Thyroid gland (tissue), 4 donors: ENCODE measurements around the gene SCN2B. TPM values are rescaled to one million over a fixed set of nuclear protein-coding genes. Genes with fewer than 3 reads are reported as not detected.
A peak's percentile ranks its signal among the peaks of the same experiment; 100 is the strongest.
"Not testable (repeated sequence)": the region's sequence is repeated elsewhere in the genome, so short reads cannot be mapped to it uniquely, and the experiment has no call there.

Experiments
- DNase-seq, 2 donors: peaks; one replicate each; pipeline ENCODE4 v3.0.0-alpha.2; 2019
- H3K27ac ChIP-seq, 3 donors: fragments of 200-600 bp; sonication (generic); 1 replicate in 2 of 3; 2 replicates in 1 of 3; pipeline ENCODE4 v1.5.1; 2016 to 2019; ENCODE audit warnings: mild to moderate bottlenecking in 1 of 3, moderate library complexity in 1 of 3
- H3K27me3 ChIP-seq: fragments of 200-600 bp; sonication (generic); one replicate; pipeline ENCODE4 v1.5.1; 2019
- H3K36me3 ChIP-seq, 2 donors: fragments of 200-600 bp; sonication (generic); one replicate each; pipeline ENCODE4 v1.5.1; 2016 to 2019
- H3K4me1 ChIP-seq, 2 donors: fragments of 200-600 bp; sonication (generic); one replicate each; pipeline ENCODE4 v1.5.1; 2017 to 2019
- H3K4me3 ChIP-seq, 3 donors: fragments of 200-600 bp; sonication (generic); replicated peaks in 1 of 3; 1 replicate in 2 of 3; 2 replicates in 1 of 3; pipeline ENCODE4 v1.5.1; 2016; ENCODE audit warnings: mild to moderate bottlenecking in 1 of 3
- H3K9me3 ChIP-seq: fragments of 200-600 bp; sonication (generic); one replicate; pipeline ENCODE4 v1.5.1; 2017
- POLR2A ChIP-seq, 2 donors: fragments of 450-650 bp; IDR thresholded peaks; one replicate each; pipeline ENCODE4 v1.6.1; 2017; ENCODE audit warnings: antibody characterized with exemption in 2 of 2, mild to moderate bottlenecking in 2 of 2, moderate library complexity in 1 of 2
- WGBS, 2 donors: methylation state at CpG; one replicate each; pipeline ENCODE4 v1.1.5; 2017; 5-methylcytosine and 5-hydroxymethylcytosine counted together
- intact Hi-C: fragments of 100-400 bp; cut with DNase I; formaldehyde crosslinking; loops from one replicate; pipeline ENCODE4 v1.15.1; 2023
- total RNA-seq, 4 donors: library from RNA; depleted of rRNA; stranded (reverse); fragments of >200 nt; gene quantifications; one replicate each; pipeline ENCODE4 v1.2.3, GENCODE V29; 2016
- TF ChIP-seq, protein P1 (sequence below), 6 experiments: fragments of 200-600 bp in 3 of 6; fragments of 450-650 bp in 3 of 6; sonication (generic) in 3 of 6; IDR thresholded peaks; one replicate each; pipeline ENCODE4 v1.5.1; 2016 to 2019; ENCODE audit warnings: antibody characterized with exemption in 6 of 6, mild to moderate bottlenecking in 2 of 6, inconsistent platforms in 1 of 6, moderate library complexity in 1 of 6

The SCN2B gene
- total RNA-seq, 4 donors from 2014 or later = 0.13 to 0.83 (median 0.31) TPM

DNA sequence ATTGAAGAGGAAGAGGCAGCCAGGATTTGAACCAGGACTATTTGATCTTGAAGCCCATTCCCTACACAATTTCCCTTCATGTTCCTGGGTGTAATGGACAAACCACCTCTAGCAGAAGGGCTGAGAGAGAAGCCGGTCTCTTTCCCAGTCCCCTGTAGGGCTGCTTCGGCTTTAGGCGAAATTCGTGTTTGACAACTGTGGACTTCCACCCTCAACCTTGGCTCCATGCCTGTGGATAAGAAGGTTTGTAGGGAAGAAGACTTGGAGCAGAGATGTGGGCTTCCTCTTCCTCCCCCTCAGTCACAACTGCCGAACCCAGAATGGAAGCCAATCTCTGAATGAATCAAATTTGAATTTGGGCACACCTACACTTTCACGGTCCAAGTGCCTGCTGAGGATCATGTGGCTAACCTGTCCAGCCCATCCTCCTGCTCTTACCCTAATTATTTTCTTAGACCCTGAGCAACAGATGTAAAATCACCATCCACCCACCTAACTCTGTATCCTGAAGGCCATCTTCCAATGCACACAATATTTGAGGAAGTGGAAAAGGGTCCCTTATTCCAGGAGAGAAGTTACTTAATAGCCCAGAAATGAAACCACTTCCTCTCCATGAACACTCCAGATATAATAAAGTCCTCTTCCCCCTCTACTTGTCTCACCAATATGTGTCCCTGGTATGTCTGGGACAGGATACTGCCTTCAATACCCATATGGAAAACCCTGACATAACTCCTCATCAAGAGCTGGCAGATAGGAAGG is 10.1 kb upstream of the SCN2B start:
- Histone ChIP-seq H3K27me3 (no peaks in the 10 kb centered on the region), H3K9me3 (no peaks in the 10 kb centered on the region), H3K27ac (no peak overlapping the region), H3K4me3 (no peak overlapping the region), H3K36me3 (no peaks in the 10 kb centered on the region), H3K4me1 (no peaks in the 10 kb centered on the region)
- intact Hi-C loops = no loop called here
- TF ChIP-seq POLR2A (IDR thresholded peaks at IDR 0.05) = no peak
- TF ChIP-seq, protein P1, sequence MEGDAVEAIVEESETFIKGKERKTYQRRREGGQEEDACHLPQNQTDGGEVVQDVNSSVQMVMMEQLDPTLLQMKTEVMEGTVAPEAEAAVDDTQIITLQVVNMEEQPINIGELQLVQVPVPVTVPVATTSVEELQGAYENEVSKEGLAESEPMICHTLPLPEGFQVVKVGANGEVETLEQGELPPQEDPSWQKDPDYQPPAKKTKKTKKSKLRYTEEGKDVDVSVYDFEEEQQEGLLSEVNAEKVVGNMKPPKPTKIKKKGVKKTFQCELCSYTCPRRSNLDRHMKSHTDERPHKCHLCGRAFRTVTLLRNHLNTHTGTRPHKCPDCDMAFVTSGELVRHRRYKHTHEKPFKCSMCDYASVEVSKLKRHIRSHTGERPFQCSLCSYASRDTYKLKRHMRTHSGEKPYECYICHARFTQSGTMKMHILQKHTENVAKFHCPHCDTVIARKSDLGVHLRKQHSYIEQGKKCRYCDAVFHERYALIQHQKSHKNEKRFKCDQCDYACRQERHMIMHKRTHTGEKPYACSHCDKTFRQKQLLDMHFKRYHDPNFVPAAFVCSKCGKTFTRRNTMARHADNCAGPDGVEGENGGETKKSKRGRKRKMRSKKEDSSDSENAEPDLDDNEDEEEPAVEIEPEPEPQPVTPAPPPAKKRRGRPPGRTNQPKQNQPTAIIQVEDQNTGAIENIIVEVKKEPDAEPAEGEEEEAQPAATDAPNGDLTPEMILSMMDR (IDR thresholded peaks at IDR 0.05) = no peak
- no peak for DNase-seq
- WGBS, 2 donors = 71 to 72% methylated on average over 6 of the region's 6 CpGs

DNA sequence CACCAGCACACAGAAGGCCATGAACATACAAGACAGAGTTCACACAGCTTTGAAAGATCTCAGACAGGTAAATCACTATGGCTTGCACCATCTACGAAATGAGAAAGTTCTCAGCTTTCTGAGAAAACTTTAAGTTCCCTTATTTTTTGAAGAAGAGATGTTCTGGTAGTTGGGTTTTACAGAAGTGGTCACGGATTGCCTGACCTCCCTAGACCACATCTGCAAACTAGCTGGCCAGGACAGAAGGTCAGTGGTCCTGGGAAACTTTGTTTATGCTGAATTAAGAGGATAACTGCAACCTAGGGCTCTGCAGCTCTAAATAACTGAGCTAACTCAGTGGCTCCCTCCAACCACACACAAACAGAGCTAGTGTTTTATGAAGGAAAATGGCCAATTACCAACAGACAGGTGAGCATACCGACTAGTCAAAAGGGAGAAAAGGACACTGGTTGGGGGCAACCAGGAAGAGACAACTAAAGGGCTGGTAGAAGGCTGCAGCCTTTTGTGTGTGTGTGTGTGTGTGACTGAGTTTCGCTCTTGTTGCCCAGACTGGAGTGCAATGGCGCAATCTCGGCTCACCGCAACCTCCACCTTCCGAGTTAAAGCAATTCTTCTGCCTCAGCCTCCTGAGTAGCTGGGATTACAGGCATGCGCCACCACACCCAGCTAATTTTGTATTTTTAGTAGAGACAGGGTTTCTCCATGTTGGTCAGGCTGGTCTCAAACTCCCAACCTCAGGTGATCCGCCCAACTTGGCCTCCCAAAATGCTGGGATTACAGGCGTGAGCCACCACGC is 8.5 kb upstream of the SCN2B start:
- intact Hi-C loops = no loop called here
- H3K4me1 ChIP-seq = peaks cover 5 to 9% of the 10 kb centered on the region in 2 donors
- no peak overlapping the region for H3K4me3 ChIP-seq
- DNase-seq = no peak
- H3K9me3 ChIP-seq = no peaks in the 10 kb centered on the region
- no peaks in the 10 kb centered on the region for H3K27me3 ChIP-seq
- TF ChIP-seq, protein P1 (IDR thresholded peaks at IDR 0.05) = no peak
- TF ChIP-seq POLR2A (IDR thresholded peaks at IDR 0.05) = no peak
- WGBS, 2 donors = 90 to 95% methylated on average over 12 of the region's 12 CpGs
- H3K27ac ChIP-seq = no peak overlapping the region
- no peaks in the 10 kb centered on the region for H3K36me3 ChIP-seq

DNA sequence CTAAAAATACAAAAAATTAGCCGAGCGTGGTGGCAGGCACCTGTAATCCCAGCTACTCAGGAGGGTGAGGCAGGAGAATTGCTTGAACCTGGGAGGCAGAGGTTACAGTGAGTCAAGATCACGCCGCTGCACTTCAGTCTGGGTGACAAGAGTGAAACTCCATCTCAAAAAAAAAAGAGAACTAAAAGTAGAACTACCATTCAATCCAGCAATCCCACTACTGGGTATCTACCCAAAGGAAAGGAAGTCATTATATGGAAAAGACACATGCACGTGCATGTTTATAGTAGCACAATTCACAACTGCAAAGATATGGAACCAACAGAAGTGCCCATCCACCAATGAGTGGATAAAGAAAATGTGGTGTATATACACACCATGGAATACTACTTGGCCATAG is 7.3 kb upstream of the SCN2B start:
- 94 to 95% methylated on average over 5 of the region's 5 CpGs for WGBS, 2 donors

DNA sequence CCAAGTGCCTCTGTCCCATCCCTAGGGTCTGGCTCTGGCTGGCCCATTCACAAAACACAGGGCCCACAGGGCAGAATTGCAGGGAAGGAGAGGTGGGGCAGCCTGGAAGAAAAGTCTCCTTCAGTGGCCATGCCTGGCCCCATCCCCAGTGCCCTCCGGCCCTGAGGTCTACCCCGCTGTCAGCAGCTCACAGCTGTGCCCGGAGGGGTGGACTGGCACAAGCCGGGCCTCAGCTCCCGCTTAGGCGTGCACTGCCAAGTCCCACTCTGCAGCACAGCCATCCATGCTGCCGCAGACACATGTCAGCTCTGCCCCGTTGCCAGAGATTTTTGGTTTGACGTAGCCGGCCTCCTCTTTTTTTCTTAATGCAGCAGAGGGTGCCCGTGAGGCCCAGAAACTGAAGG is 3.9 kb upstream of the SCN2B start:
- WGBS, 2 donors = 14 to 15% methylated on average over 10 to 11 of the region's 11 CpGs
- peaks cover 13 to 20% of the 10 kb centered on the region in 2 donors for H3K4me1 ChIP-seq
- no peaks in the 10 kb centered on the region for H3K27me3 ChIP-seq
- no peaks in the 10 kb centered on the region for H3K36me3 ChIP-seq
- H3K4me3 ChIP-seq = no peak overlapping the region
- intact Hi-C loops = no loop called here
- peak; percentile 74 to 80 for DNase-seq
- TF ChIP-seq, protein P1 (IDR thresholded peaks at IDR 0.05) = no peak
- no peak for TF ChIP-seq POLR2A (IDR thresholded peaks at IDR 0.05)
- no peaks in the 10 kb centered on the region for H3K9me3 ChIP-seq
- no peak overlapping the region for H3K27ac ChIP-seq

More for the DNA sequence above, 7.3 kb upstream of the SCN2B start:
- H3K27ac ChIP-seq, H3K9me3 ChIP-seq, H3K27me3 ChIP-seq, DNase-seq, intact Hi-C loops, H3K36me3 ChIP-seq, H3K4me3 ChIP-seq: not testable (repeated sequence)
- H3K4me1 ChIP-seq = peaks cover 5 to 10% of the 10 kb centered on the region in 2 donors

DNA sequence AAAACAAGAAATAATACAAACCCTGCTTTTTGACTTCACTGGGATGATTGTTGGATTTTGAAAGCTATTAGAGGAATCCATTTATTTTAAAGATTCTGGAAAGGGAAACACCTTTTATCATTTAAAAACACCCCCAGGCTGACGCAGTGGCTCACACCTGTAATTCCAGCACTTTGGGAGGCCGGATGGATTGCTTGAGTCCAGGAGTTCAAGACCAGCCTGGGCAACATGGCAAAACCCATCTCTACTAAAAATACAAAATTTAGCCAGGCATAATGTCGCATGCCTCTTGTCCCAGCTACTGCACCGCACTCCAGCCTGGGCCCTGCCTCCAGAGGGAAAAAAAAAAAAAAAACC is 317 bp upstream of the SCN2B start:
- TF ChIP-seq, protein P1 (IDR thresholded peaks at IDR 0.05) = no peak
- no peak for TF ChIP-seq POLR2A (IDR thresholded peaks at IDR 0.05)
- DNase-seq = no peak
- Histone ChIP-seq H3K4me1 (peaks cover 13 to 24% of the 10 kb centered on the region in 2 donors), H3K27ac (no peak overlapping the region), H3K9me3 (no peaks in the 10 kb centered on the region), H3K36me3 (no peaks in the 10 kb centered on the region), H3K4me3 (no peak overlapping the region), H3K27me3 (no peaks in the 10 kb centered on the region)
- WGBS, 2 donors = 87 to 89% methylated on average over 4 of the region's 4 CpGs
- intact Hi-C loops = no loop called here
